Measurements from ENCODE around the gene RAET1G. TPM values are rescaled to one million over a fixed set of nuclear protein-coding genes. Genes with fewer than 3 reads are reported as not detected.
A peak's percentile ranks its signal among the peaks of the same experiment; 100 is the strongest.
"Not testable (repeated sequence)": the region's sequence is repeated elsewhere in the genome, so short reads cannot be mapped to it uniquely, and the experiment has no call there.

Gene RAET1G
- total RNA-seq, 1 experiment from 2014 or later = 1.2 TPM

DNA sequence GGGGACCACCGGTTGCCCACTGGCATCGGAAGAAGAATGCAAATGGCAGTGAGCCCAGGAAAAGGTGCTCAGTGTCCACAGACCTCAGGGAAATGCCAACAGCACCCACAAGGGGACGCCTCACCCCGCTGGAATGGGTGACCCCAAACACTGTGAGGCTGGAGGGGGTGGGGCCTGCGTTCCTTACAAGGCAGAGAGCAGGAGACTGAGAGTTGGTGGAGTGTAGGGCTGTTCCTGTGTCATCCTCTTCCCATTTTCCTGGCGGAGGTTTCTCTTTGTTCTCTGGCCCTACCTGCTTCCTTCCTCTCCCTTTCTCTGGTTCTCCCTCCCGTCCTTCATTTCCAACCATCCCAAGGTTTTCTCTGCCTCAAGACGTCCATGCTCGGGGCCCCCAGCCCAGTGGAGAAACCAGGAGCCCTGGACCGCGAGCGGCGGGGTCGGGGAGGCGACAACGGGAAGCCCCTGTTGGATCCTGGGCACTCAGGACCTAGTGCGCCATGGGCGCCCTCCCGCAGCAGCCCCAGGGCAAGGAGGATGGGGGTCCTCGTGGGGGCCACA is 15.2 kb upstream of the RAET1G start:
- peak overlapping the region; percentile 51 to 69 for H3K4me3 ChIP-seq (ENCODE audit: low read depth in 2 of 2, low read length in 2 of 2)
- H3K27me3 ChIP-seq (ENCODE audit: control insufficient read depth, insufficient read depth, low read length) = peaks cover 18% of the 10 kb centered on the region
- POLR2A ChIA-PET; H3K9me3 ChIP-seq (ENCODE audit: control insufficient read depth, insufficient read depth, low read depth, low read length); CTCF ChIA-PET; in situ Hi-C loops (cut with HindIII; ENCODE audit: low pct_unique_long_range_greater_than_20kb, low sequenced_read_pairs); intact Hi-C loops (cut with micrococcal nuclease; ENCODE audit: unreplicated experiment); H3K36me3 ChIP-seq (ENCODE audit: control insufficient read depth, insufficient read depth, low read length); H3K27ac ChIP-seq (ENCODE audit: low read length); BruUV-seq (replicated peaks); H3K4me1 ChIP-seq (ENCODE audit: control insufficient read depth, insufficient read depth, low read length); DNase-seq (ENCODE audit: low read depth, low spot score): not testable (repeated sequence)
- TF ChIP-seq, protein P1, sequence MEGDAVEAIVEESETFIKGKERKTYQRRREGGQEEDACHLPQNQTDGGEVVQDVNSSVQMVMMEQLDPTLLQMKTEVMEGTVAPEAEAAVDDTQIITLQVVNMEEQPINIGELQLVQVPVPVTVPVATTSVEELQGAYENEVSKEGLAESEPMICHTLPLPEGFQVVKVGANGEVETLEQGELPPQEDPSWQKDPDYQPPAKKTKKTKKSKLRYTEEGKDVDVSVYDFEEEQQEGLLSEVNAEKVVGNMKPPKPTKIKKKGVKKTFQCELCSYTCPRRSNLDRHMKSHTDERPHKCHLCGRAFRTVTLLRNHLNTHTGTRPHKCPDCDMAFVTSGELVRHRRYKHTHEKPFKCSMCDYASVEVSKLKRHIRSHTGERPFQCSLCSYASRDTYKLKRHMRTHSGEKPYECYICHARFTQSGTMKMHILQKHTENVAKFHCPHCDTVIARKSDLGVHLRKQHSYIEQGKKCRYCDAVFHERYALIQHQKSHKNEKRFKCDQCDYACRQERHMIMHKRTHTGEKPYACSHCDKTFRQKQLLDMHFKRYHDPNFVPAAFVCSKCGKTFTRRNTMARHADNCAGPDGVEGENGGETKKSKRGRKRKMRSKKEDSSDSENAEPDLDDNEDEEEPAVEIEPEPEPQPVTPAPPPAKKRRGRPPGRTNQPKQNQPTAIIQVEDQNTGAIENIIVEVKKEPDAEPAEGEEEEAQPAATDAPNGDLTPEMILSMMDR (IDR thresholded peaks at IDR 0.05) = peak; percentile 68
- peak; percentile 68 for ATAC-seq

DNA sequence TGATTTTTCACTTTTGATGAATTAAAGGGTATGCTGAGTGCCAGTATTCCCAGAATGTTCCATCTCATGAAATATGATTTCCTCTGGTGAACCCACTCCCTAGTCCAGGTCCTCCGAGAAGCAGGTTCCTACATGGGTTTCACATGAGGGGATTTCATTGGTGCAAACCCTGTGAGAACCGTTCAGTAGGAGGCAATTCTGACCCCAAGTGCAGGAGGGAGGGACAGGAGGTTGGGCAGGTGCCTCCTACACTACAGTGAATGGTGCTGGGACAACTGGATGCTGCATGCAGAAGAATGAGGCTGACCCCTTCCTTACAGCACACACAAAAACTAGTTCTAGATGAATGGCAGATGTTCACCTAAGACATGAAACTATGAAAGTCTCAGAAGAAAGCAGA is 13.8 kb upstream of the RAET1G start:
- Histone ChIP-seq H3K27ac (ENCODE audit: low read length) (no peak overlapping the region), H3K4me1 (ENCODE audit: control insufficient read depth, insufficient read depth, low read length) (peaks cover 6% of the 10 kb centered on the region), H3K36me3 (ENCODE audit: control insufficient read depth, insufficient read depth, low read length) (no peaks in the 10 kb centered on the region), H3K9me3 (ENCODE audit: control insufficient read depth, insufficient read depth, low read depth, low read length) (no peaks in the 10 kb centered on the region), H3K27me3 (ENCODE audit: control insufficient read depth, insufficient read depth, low read length) (peaks cover 18% of the 10 kb centered on the region), H3K4me3 (ENCODE audit: low read depth in 2 of 2, low read length in 2 of 2) (no peak overlapping the region)
- CTCF ChIA-PET = no interaction called here
- in situ Hi-C loops (cut with HindIII; ENCODE audit: low pct_unique_long_range_greater_than_20kb, low sequenced_read_pairs) (no loop called here), intact Hi-C loops (cut with micrococcal nuclease; ENCODE audit: unreplicated experiment) (no loop called here)
- no TSS peak for BruUV-seq (replicated peaks)
- TF ChIP-seq TCF7L2 (IDR thresholded peaks at IDR 0.05; ENCODE audit: low read depth, low read length) (no peak), POLR2AphosphoS5 (IDR thresholded peaks at IDR 0.05; ENCODE audit: low read depth, low read length) (no peak), SIN3A (IDR thresholded peaks at IDR 0.05; ENCODE audit: borderline replicate concordance, insufficient read depth, low read depth, low read length) (no peak)
- TF ChIP-seq, protein P2, sequence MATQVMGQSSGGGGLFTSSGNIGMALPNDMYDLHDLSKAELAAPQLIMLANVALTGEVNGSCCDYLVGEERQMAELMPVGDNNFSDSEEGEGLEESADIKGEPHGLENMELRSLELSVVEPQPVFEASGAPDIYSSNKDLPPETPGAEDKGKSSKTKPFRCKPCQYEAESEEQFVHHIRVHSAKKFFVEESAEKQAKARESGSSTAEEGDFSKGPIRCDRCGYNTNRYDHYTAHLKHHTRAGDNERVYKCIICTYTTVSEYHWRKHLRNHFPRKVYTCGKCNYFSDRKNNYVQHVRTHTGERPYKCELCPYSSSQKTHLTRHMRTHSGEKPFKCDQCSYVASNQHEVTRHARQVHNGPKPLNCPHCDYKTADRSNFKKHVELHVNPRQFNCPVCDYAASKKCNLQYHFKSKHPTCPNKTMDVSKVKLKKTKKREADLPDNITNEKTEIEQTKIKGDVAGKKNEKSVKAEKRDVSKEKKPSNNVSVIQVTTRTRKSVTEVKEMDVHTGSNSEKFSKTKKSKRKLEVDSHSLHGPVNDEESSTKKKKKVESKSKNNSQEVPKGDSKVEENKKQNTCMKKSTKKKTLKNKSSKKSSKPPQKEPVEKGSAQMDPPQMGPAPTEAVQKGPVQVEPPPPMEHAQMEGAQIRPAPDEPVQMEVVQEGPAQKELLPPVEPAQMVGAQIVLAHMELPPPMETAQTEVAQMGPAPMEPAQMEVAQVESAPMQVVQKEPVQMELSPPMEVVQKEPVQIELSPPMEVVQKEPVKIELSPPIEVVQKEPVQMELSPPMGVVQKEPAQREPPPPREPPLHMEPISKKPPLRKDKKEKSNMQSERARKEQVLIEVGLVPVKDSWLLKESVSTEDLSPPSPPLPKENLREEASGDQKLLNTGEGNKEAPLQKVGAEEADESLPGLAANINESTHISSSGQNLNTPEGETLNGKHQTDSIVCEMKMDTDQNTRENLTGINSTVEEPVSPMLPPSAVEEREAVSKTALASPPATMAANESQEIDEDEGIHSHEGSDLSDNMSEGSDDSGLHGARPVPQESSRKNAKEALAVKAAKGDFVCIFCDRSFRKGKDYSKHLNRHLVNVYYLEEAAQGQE (IDR thresholded peaks at IDR 0.05; ENCODE audit: insufficient read depth in 1 of 2, low read depth in 2 of 2, low read length in 1 of 2) = no peak
- TF ChIP-seq, protein P1 (IDR thresholded peaks at IDR 0.05) = no peak
- ATAC-seq (no peak), DNase-seq (ENCODE audit: low read depth, low spot score) (no peak)
- POLR2A ChIA-PET = no interaction called here

Data from Panc1 (cell line).